Osteocyte (in vitro differentiated cells): ENCODE data around the gene SYCE3. TPM values are rescaled to one million over a fixed set of nuclear protein-coding genes. Genes with fewer than 3 reads are reported as not detected.

Experiments
- DNase-seq: peaks from one replicate; pipeline ENCODE4 v3.0.0; 2021; ENCODE audit warnings: mixed read lengths; ENCODE audit not compliant: unreplicated experiment; ENCODE audit errors: extremely low spot score
- H3K27ac Mint-ChIP-seq: one replicate; pipeline ENCODE4 v1.8.0; 2021; ENCODE audit warnings: mild to moderate bottlenecking, mixed read lengths; ENCODE audit not compliant: unreplicated experiment
- H3K27me3 Mint-ChIP-seq: one replicate; pipeline ENCODE4 v1.8.0; 2021; ENCODE audit warnings: mixed read lengths; ENCODE audit not compliant: unreplicated experiment
- H3K36me3 Mint-ChIP-seq: one replicate; pipeline ENCODE4 v1.8.0; 2021; ENCODE audit warnings: mixed read lengths; ENCODE audit not compliant: unreplicated experiment
- H3K4me1 Mint-ChIP-seq: one replicate; pipeline ENCODE4 v1.8.0; 2021; ENCODE audit warnings: mixed read lengths; ENCODE audit not compliant: unreplicated experiment
- H3K4me3 Mint-ChIP-seq: one replicate; pipeline ENCODE4 v1.8.0; 2021; ENCODE audit warnings: mild to moderate bottlenecking, moderate library complexity, mixed read lengths; ENCODE audit not compliant: unreplicated experiment
- H3K9me3 Mint-ChIP-seq: one replicate; pipeline ENCODE4 v1.8.0; 2021; ENCODE audit warnings: mixed read lengths; ENCODE audit not compliant: unreplicated experiment
- total RNA-seq: library from RNA; stranded (reverse); gene quantifications from 2 replicates; pipeline ENCODE4 v1.2.1, GENCODE V29; 2021
- TF ChIP-seq, protein P1 (sequence below): fragments of 200-600 bp; sonication (generic); IDR thresholded peaks from 2 replicates; pipeline ENCODE4 v1.5.0; 2021; ENCODE audit warnings: antibody characterized with exemption, mild to moderate bottlenecking, moderate library complexity

Gene SYCE3
- total RNA-seq, 1 donor from 2014 or later, result not detected

DNA sequence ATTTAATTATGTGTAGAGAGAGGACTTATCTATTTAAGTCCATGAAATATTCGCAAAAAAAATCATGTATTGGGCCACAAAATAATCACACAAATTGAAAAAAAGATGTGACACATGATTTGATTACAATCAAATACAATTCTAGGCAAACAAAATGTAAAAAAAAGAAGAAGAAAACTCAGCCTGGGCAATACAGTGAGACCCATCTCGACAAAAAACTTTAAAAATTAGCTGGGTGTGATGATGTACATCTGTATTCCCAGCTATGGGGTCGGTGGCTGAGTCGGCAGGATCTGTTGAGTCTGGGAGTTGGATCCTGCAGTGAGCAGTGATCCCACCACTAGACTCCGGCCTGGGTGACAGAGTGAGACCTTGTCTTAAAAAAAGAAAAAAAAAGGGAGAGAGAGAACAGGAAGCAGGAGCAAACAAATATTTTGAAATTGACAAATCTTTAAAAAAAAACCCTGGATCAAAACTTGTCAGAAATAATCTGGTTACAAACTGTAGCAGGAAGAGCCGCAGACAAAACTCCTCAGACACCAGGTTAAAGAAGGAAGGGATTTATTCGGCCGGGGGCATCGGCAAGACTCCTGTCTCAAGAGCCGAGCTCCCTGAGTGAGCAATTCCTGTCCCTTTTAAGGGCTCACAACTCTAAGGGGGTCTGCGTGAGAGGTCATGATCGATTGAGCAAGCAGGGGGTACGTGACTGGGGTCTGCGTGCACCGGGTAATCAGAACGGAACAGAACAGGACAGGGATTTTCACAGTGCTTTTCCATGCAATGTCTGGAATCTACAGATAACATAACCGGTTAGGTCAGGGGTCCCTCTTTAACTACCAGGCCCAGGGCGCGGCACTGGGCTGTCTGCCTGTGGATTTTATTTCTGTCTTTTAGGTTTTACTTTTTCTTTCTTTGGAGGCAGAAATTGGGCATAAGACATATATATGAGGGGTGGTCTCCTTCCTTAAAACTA, 29.6 kb downstream of the SYCE3 start:
- H3K4me1 Mint-ChIP-seq, result peaks cover 3% of the 10 kb centered on the region
- H3K27ac Mint-ChIP-seq, result no peak overlapping the region
- H3K4me3 Mint-ChIP-seq, result peak overlapping the region; percentile 57
- no peaks in the 10 kb centered on the region for H3K36me3 Mint-ChIP-seq
- H3K27me3 Mint-ChIP-seq, result peaks cover 17% of the 10 kb centered on the region
- DNase-seq, result no peak
- TF ChIP-seq, protein P1, sequence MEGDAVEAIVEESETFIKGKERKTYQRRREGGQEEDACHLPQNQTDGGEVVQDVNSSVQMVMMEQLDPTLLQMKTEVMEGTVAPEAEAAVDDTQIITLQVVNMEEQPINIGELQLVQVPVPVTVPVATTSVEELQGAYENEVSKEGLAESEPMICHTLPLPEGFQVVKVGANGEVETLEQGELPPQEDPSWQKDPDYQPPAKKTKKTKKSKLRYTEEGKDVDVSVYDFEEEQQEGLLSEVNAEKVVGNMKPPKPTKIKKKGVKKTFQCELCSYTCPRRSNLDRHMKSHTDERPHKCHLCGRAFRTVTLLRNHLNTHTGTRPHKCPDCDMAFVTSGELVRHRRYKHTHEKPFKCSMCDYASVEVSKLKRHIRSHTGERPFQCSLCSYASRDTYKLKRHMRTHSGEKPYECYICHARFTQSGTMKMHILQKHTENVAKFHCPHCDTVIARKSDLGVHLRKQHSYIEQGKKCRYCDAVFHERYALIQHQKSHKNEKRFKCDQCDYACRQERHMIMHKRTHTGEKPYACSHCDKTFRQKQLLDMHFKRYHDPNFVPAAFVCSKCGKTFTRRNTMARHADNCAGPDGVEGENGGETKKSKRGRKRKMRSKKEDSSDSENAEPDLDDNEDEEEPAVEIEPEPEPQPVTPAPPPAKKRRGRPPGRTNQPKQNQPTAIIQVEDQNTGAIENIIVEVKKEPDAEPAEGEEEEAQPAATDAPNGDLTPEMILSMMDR, result no peak
- no peaks in the 10 kb centered on the region for H3K9me3 Mint-ChIP-seq

DNA sequence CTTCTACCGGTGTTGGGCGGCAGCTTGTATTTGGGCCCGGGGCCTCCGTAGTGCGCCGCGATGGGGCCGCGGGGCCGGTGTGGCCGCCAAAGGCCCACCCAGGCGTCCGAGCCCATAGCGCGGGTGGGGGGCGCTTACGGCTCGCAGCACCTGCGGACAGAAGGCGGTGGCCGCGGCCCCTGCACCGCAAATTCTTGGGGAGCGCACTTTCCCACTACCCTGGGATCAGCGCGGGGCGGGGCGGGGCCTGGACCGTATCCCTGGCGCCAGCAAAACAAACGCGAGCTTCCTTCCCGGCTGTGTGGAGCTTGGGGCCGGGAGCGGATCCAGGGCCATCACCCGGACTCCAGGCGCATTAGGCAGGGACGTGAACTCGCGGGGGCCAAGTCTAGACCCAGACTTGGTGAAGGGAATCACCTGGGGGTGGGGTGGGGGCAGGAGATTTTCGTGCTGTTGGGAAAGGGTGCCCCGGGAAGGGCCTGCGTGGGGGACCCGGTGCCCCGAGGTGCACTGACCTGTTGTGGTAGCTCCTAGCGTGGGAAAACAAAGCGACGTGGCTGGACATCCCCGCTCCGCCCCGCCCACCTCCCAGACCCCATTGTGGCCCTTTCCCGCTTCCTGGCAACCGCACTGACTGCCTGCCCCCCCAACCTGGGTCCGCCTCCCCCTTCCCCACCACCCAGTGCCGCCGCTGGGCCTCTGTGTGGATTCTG, 30.6 kb downstream of the SYCE3 start:
- Mint-ChIP-seq H3K4me3 (peak overlapping the region; percentile 71), H3K36me3 (no peaks in the 10 kb centered on the region), H3K27me3 (peaks cover 17% of the 10 kb centered on the region), H3K27ac (no peak overlapping the region), H3K9me3 (no peaks in the 10 kb centered on the region), H3K4me1 (peaks cover 11% of the 10 kb centered on the region)
- peak; percentile 86 for DNase-seq
- TF ChIP-seq, protein P1, result no peak

DNA sequence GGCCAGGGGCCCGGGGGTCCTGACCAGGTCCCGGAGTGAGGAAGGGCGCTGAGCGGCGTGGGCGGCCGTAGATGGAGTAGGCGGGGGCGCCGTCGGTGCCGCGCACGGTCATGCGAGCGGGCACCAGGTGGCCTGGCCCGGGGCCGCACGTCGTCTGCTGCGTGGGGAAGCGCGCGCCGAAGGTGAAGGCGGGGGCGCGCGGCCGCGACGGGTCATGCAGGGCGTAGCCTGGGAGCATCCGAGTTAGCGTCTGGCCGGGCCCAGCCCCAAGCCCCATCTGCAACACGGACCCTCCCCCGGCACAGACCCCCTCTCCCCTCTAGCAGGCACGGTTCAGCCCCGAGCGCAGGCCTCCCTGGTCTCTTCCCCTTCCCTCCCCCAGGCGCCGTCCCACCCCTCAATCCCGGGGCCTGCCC, 31.2 kb downstream of the SYCE3 start:
- TF ChIP-seq, protein P1, result no peak
- Mint-ChIP-seq H3K4me1 (peaks cover 17% of the 10 kb centered on the region), H3K9me3 (no peaks in the 10 kb centered on the region), H3K36me3 (no peaks in the 10 kb centered on the region), H3K4me3 (peak overlapping the region; percentile 71), H3K27me3 (peaks cover 17% of the 10 kb centered on the region), H3K27ac (no peak overlapping the region)
- DNase-seq, result no peak

DNA sequence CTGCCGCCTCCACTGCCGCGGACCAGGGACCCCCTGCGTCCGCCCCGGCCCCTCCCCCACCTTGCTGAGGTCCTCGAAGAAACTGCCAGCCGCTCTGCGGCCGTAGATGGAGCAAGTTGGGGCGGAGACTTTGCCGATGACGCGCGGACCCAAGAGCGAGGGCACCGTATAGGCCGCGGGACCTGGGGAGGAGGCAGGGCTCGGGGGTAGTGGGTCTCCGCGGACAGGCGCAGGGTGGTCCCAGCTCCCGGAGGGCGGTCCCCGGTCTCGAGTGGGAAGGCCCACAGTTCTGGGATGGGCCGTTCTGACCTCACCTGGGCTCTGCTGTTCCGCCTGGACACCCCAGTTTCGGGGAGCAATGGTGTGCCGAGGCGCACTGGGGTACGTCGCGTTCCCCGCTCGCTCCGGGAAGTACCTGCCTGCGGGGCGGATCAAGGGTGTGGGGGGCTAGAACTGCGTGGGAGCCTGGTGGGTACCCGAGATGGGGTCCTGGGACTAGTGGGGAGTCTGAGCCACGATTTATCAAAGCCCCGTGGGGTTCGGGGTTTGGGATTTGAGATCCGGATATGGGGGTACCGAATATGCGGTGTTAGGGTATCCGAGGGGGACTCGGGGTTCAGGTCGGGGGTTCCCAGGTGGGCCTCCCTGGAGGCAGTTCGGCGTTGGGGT, 31.7 kb downstream of the SYCE3 start:
- Mint-ChIP-seq H3K27ac (peak overlapping the region; percentile 59), H3K9me3 (no peaks in the 10 kb centered on the region), H3K4me3 (peak overlapping the region; percentile 71), H3K4me1 (peaks cover 17% of the 10 kb centered on the region), H3K36me3 (no peaks in the 10 kb centered on the region), H3K27me3 (peaks cover 17% of the 10 kb centered on the region)
- peak; percentile 86 for DNase-seq
- TF ChIP-seq, protein P1, result no peak

DNA sequence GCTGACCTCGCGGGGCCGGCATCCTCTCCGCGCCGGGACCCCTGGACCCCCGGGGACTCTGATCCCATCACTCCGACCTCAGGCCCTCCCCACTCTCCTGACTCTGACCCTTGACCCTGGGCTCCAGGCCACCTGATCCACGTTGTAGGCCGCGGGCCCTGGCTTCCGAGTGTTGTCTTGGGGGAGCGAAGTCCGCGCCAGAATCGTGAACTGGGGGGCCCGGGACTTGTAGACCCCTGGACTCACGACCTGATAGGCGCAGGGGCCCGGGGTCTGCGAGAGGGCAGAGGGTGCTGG, 32.2 kb downstream of the SYCE3 start:
- H3K27ac Mint-ChIP-seq, result peak overlapping the region; percentile 62
- no peaks in the 10 kb centered on the region for H3K36me3 Mint-ChIP-seq
- H3K9me3 Mint-ChIP-seq, result no peaks in the 10 kb centered on the region
- DNase-seq, result peak; percentile 84
- peak overlapping the region; percentile 71 for H3K4me3 Mint-ChIP-seq
- H3K4me1 Mint-ChIP-seq, result peaks cover 17% of the 10 kb centered on the region
- TF ChIP-seq, protein P1, result no peak
- H3K27me3 Mint-ChIP-seq, result peaks cover 17% of the 10 kb centered on the region
